IPS-15b (cell line): Measurements from ENCODE around the gene ATP10B.

ENCODE experiments used
- H3K27me3 ChIP-seq: one replicate; pipeline ENCODE4 v1.6.1; 2013; ENCODE audit warnings: low read length; ENCODE audit not compliant: control insufficient read depth, insufficient read depth
- H3K36me3 ChIP-seq: one replicate; pipeline ENCODE4 v1.6.1; 2013; ENCODE audit warnings: low read length; ENCODE audit not compliant: control insufficient read depth, insufficient read depth
- H3K4me1 ChIP-seq: one replicate; pipeline ENCODE4 v1.6.1; 2013; ENCODE audit warnings: mild to moderate bottlenecking, low read length; ENCODE audit not compliant: control insufficient read depth, insufficient read depth
- H3K4me3 ChIP-seq: one replicate; pipeline ENCODE4 v1.5.1; 2013; ENCODE audit warnings: low read depth, low read length
- H3K9ac ChIP-seq: one replicate; pipeline ENCODE4 v1.6.1; 2013; ENCODE audit warnings: low read depth, mild to moderate bottlenecking, low read length
- H3K9me3 ChIP-seq: one replicate; pipeline ENCODE4 v1.6.1; 2013; ENCODE audit warnings: mild to moderate bottlenecking, low read length; ENCODE audit not compliant: control insufficient read depth, insufficient read depth

Gene ATP10B

DNA sequence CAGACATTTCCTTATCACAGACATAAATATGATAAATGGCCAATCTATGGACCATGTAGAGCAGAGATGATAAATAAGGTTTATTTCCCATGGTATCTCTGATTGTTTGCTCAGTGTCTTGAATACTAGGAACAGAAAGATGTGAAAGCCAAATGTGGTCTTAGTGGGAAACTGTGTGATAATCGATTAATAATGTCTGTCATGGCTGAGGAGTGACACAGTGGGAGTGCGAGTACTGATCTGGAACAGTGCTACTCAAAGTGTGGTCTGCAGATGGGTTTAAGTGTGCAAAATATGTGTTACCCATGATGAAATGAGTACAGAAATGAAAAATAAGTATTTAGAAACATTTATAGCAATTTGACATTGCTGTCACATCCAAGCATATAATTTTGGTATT is 337.8 kb downstream of the ATP10B start:
- Histone ChIP-seq H3K9me3 (no peaks in the 10 kb centered on the region), H3K4me3 (no peak overlapping the region), H3K9ac (no peak overlapping the region), H3K36me3 (no peaks in the 10 kb centered on the region), H3K4me1 (no peaks in the 10 kb centered on the region), H3K27me3 (no peaks in the 10 kb centered on the region)

- H3K4me3 ChIP-seq: no peak overlapping the region
- no peaks in the 10 kb centered on the region for H3K4me1 ChIP-seq
- no peaks in the 10 kb centered on the region for H3K27me3 ChIP-seq
- H3K9ac ChIP-seq: no peak overlapping the region
- no peaks in the 10 kb centered on the region for H3K9me3 ChIP-seq
- no peaks in the 10 kb centered on the region for H3K36me3 ChIP-seq
Observed at GRCh38 chr5:160513485-160513884, 338.5 kb downstream of the ATP10B start.
